Colonic mucosa (tissue), 4 donors: ENCODE data around the gene DIP2C. TPM values are rescaled to one million over a fixed set of nuclear protein-coding genes. Genes with fewer than 3 reads are reported as not detected.
"Not testable (repeated sequence)": the region's sequence is repeated elsewhere in the genome, so short reads cannot be mapped to it uniquely, and the experiment has no call there.

ENCODE experiments used
- DNase-seq: peaks from one replicate; pipeline ENCODE4 v3.0.0-alpha.2; 2020
- H3K27ac ChIP-seq: fragments of 200-600 bp; one replicate; pipeline ENCODE4 v1.8.0; 2021
- H3K27me3 ChIP-seq: fragments of 200-600 bp; one replicate; pipeline ENCODE4 v1.8.0; 2021
- H3K36me3 ChIP-seq: fragments of 200-600 bp; one replicate; pipeline ENCODE4 v1.8.0; 2021
- H3K4me1 ChIP-seq: fragments of 200-600 bp; one replicate; pipeline ENCODE4 v1.8.0; 2021; ENCODE audit warnings: mild to moderate bottlenecking
- H3K4me3 ChIP-seq: fragments of 200-600 bp; one replicate; pipeline ENCODE4 v1.8.0; 2021
- H3K9ac ChIP-seq, 2 donors: one replicate each; pipeline ENCODE4 v1.7.0; 2013; ENCODE audit warnings: control low read depth in 2 of 2, low read depth in 2 of 2, low read length in 2 of 2
- H3K9me3 ChIP-seq: fragments of 200-600 bp; one replicate; pipeline ENCODE4 v1.8.0; 2021
- CTCF ChIP-seq: fragments of 200-600 bp; IDR thresholded peaks from one replicate; pipeline ENCODE4 v1.8.0; 2022; ENCODE audit warnings: antibody characterized with exemption, mild to moderate bottlenecking
- intact Hi-C: fragments of 100-400 bp; cut with DNase I; formaldehyde crosslinking; loops from one replicate; pipeline ENCODE4 v1.14.1; 2022
- total RNA-seq, 2 donors: library from RNA; stranded (reverse); fragmentation: NEBNext Ultra II Directional in 1 of 2; extraction: Animal tissue kit (Norgen Biotek cat#: 25700) in 1 of 2; gene quantifications; one replicate each; pipeline ENCODE4 v1.2.1, GENCODE V29; 2021
- donor health status: healthy.
- donor health status: DM: no; HTN: no; CAD: no.
- donor health status: DM: no; HTN: no; CAD: no.

Gene DIP2C
- total RNA-seq, 2 donors from 2014 or later = 7.6 to 11.2 TPM

- intact Hi-C loops = no loop called here
- TF ChIP-seq CTCF = no peak
- Histone ChIP-seq H3K4me1 (no peaks in the 10 kb centered on the region), H3K27me3 (no peaks in the 10 kb centered on the region), H3K36me3 (no peaks in the 10 kb centered on the region), H3K9me3 (no peaks in the 10 kb centered on the region), H3K27ac (no peak overlapping the region), H3K9ac (no peak overlapping the region), H3K4me3 (no peak overlapping the region)
- DNase-seq = no peak
These were observed 75.2 kb downstream of the DIP2C start for GRCh38 chr10:614139-614711.

DNA sequence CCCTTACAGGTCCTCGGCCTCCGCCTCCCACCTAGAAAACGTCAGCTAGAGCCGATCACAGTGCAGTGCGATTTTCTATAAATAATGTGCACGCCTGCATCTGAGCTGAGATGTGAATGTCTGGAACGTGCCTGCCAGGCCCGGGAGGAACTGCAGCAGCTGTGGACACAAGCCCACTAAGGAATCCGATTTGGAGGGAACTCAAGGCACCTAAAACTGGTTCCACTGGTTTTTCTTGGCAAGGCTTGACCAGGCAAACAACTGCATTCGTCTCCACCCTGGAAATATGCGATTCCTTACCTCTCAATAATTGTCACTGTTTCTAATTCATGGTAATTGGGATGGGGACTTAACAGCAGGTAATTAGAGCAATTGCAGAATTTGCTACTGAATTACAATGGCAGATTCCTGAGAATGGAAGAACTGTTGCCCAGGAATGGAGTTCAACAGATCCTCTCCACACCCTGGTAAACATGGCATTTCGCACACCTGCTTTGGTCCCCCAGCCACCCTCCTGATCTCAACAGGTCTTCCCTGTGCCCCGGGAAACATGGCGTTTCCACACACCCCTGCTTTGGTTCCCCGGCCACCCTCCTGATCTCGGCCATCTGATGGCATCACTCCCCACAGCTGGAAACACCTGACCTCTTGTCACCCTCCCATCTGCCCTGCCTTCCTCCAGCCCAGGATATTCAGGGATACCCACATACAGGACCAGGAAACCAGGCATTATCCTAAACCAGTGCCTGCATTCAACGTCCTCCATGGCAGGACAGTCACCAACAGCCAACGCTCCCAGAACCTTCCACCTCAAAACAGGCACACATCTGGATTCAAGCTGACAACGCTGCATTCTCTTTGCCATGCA, 76.0 kb downstream of the DIP2C start:
- no peaks in the 10 kb centered on the region for H3K9me3 ChIP-seq
- no peak overlapping the region for H3K27ac ChIP-seq
- intact Hi-C loops = no loop called here
- TF ChIP-seq CTCF = no peak
- H3K4me3 ChIP-seq = no peak overlapping the region
- H3K4me1 ChIP-seq = no peaks in the 10 kb centered on the region
- H3K9ac ChIP-seq = peak overlapping the region in 1 of 2 donors; percentile 30
- DNase-seq = peak; percentile 82
- no peaks in the 10 kb centered on the region for H3K36me3 ChIP-seq
- H3K27me3 ChIP-seq = no peaks in the 10 kb centered on the region

DNA sequence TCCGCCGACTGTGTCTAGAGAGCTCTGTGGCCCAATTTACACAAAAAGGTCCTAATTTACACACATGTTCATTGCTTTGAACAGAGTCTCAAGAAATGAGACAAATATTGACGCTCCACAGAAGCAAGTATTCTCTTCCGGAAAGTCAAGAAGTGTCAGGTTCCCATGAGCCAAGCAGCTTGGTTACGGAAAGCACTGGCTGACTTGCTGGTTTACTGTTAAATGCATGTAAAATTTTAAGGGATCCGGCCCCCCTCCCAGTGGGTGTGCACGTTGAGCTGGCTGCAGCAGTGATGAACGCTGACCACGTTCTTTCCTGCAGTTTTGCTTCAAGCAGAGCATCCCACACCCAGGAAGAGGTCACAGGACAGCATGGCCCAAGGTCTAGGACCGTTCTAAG, 76.8 kb downstream of the DIP2C start:
- Histone ChIP-seq H3K36me3 (no peaks in the 10 kb centered on the region), H3K9me3 (no peaks in the 10 kb centered on the region), H3K27ac (no peak overlapping the region), H3K9ac (peak overlapping the region in 1 of 2 donors; percentile 30), H3K4me3 (no peak overlapping the region), H3K4me1 (no peaks in the 10 kb centered on the region), H3K27me3 (no peaks in the 10 kb centered on the region)
- TF ChIP-seq CTCF = no peak
- intact Hi-C loops = no loop called here
- no peak for DNase-seq

GRCh38 chr10:610642-611305, 78.7 kb downstream of the DIP2C start:
- H3K36me3 ChIP-seq, H3K27ac ChIP-seq, DNase-seq, H3K4me1 ChIP-seq, intact Hi-C loops, H3K9ac ChIP-seq, H3K9me3 ChIP-seq, H3K4me3 ChIP-seq, H3K27me3 ChIP-seq: not testable (repeated sequence)

GRCh38 chr10:609868-610545, 79.5 kb downstream of the DIP2C start:
- no peak for TF ChIP-seq CTCF
- H3K9ac ChIP-seq = no peak overlapping the region
- no peak overlapping the region for H3K4me3 ChIP-seq
- intact Hi-C loops = no loop called here
- H3K27ac ChIP-seq = no peak overlapping the region
- H3K4me1 ChIP-seq = no peaks in the 10 kb centered on the region
- no peaks in the 10 kb centered on the region for H3K27me3 ChIP-seq
- H3K36me3 ChIP-seq = no peaks in the 10 kb centered on the region
- no peak for DNase-seq
- H3K9me3 ChIP-seq = no peaks in the 10 kb centered on the region
